ENCODE results near the gene PPIL6. TPM values are rescaled to one million over a fixed set of nuclear protein-coding genes. Genes with fewer than 3 reads are reported as not detected.

Gene PPIL6
- total and polyA plus RNA-seq, 2 donors (not counting 1 experiment from before 2014, with no cell fraction given), result 0.85 to 1.8 TPM

- Mint-ChIP-seq H3K9me3 (ENCODE audit: insufficient read depth) (no peaks in the 10 kb centered on the region), H3K4me1 (peaks cover 80% of the 10 kb centered on the region), H3K27ac (peak overlapping the region; percentile 84), H3K27me3 (no peaks in the 10 kb centered on the region), H3K4me3 (peak overlapping the region; percentile 95)
- ATAC-seq (ENCODE audit: low read depth) (no peak), DNase-seq (peak; percentile 53)
- peak overlapping the region; percentile 42 to 99 (median 93) for H3K4me3 ChIP-seq (ENCODE audit: control extremely low read depth in 1 of 5, extremely low read depth in 1 of 5, insufficient read depth in 1 of 5, low read depth in 2 of 5, low read length in 4 of 5)
- no peaks in the 10 kb centered on the region for H3K27me3 ChIP-seq (replicated peaks in 1 of 4; ENCODE audit: control extremely low read depth in 1 of 4, control insufficient read depth in 3 of 4, insufficient read depth in 4 of 4, low read length in 3 of 4)
- H3K79me2 ChIP-seq (ENCODE audit: control insufficient read depth, insufficient read depth, low read length), result peaks cover 35% of the 10 kb centered on the region
- H2AFZ ChIP-seq (ENCODE audit: insufficient read depth, low read depth, low read length, poor library complexity, severe bottlenecking), result no peak overlapping the region
- ChIA-PET CTCF (interaction anchor here (0.7 to 6.4 kb wide), 8 partner anchors 12 to 1417 kb away, joined by 3 to 55 read pairs (median 4); partner anchors contain the start of genes AMD1, CD164, PPIL6 and SMPD2), POLR2A (interaction anchor here (1.1 to 5.5 kb wide), 8 partner anchors 8 to 235 kb away, joined by 3 to 34 read pairs (median 6); partner anchors contain the start of genes AK9, CD164, FIG4 and ZBTB24)
- intact Hi-C loops (cut with micrococcal nuclease), result loop anchor here (5.0 to 10.0 kb wide), 3 partner anchors 748 to 1418 kb away; partner anchors contain the start of genes AMD1 and CDK19
- H3K9me3 ChIP-seq (ENCODE audit: control extremely low read depth in 1 of 3, control insufficient read depth in 2 of 3, insufficient read depth in 1 of 3, low read length in 2 of 3), result peaks cover 0 to 2% (median 0%) of the 10 kb centered on the region in 3 donors
- 46% methylated on average over 8 of the region's 16 CpGs for WGBS (ENCODE audit: insufficient coverage)
- H3K36me3 ChIP-seq (replicated peaks in 1 of 2; ENCODE audit: control extremely low read depth in 1 of 2, control insufficient read depth in 1 of 2, extremely low read depth in 1 of 2, insufficient read depth in 2 of 2, low read length in 1 of 2), result peaks cover 0 to 19% of the 10 kb centered on the region in 2 experiments
- peak overlapping the region; percentile 75 to 98 for H3K27ac ChIP-seq (ENCODE audit: low read length in 2 of 2)
- no peaks in the 10 kb centered on the region for H4K20me1 ChIP-seq (ENCODE audit: control insufficient read depth, insufficient read depth, low read length, poor library complexity, severe bottlenecking)
- H3K9ac ChIP-seq (ENCODE audit: low read length), result peak overlapping the region; percentile 69
- peaks cover 70% of the 10 kb centered on the region in 2 donors for H3K4me1 ChIP-seq (ENCODE audit: control insufficient read depth in 2 of 2, insufficient read depth in 2 of 2, low read length in 2 of 2)
- peak overlapping the region; percentile 95 for H3K4me2 ChIP-seq (replicated peaks; ENCODE audit: low read depth, low read length, poor library complexity, severe bottlenecking)
- TF ChIP-seq EZH2 (IDR thresholded peaks at IDR 0.05; ENCODE audit: borderline replicate concordance, insufficient read depth, low read depth, low read length, poor library complexity, severe bottlenecking) (no peak), CTCF (IDR thresholded peaks at IDR 0.05) (no peak)
Observed at GRCh38 chr6:109456710-109457561, 16.5 kb upstream of the PPIL6 start.
